Mucosa of rectum (tissue), 2 donors: ENCODE data around the gene KLHL40.

Experiments used
- H3K27ac ChIP-seq, 2 donors: one replicate each; pipeline ENCODE4 v1.7.0; 2013; ENCODE audit warnings: inconsistent platforms in 2 of 2, low read depth in 2 of 2, low read length in 2 of 2
- H3K27me3 ChIP-seq, 2 donors: one replicate each; pipeline ENCODE4 v1.7.0; 2013; ENCODE audit warnings: low read length in 2 of 2; ENCODE audit not compliant: control insufficient read depth in 2 of 2, insufficient read depth in 2 of 2
- H3K36me3 ChIP-seq, 2 donors: one replicate each; pipeline ENCODE4 v1.7.0; 2013; ENCODE audit warnings: low read length in 2 of 2; ENCODE audit not compliant: control insufficient read depth in 2 of 2, insufficient read depth in 2 of 2
- H3K4me1 ChIP-seq, 2 donors: one replicate each; pipeline ENCODE4 v1.7.0; 2013; ENCODE audit warnings: low read length in 2 of 2, mild to moderate bottlenecking in 1 of 2; ENCODE audit not compliant: control insufficient read depth in 2 of 2, insufficient read depth in 2 of 2
- H3K4me3 ChIP-seq, 2 donors: one replicate each; pipeline ENCODE4 v1.7.0; 2013; ENCODE audit warnings: low read length in 2 of 2
- H3K9ac ChIP-seq, 2 donors: one replicate each; pipeline ENCODE4 v1.7.0; 2013; ENCODE audit warnings: low read length in 2 of 2, low read depth in 1 of 2, mild to moderate bottlenecking in 1 of 2
- H3K9me3 ChIP-seq, 2 donors: one replicate each; pipeline ENCODE4 v1.7.0; 2013; ENCODE audit warnings: low read length in 2 of 2; ENCODE audit not compliant: control insufficient read depth in 2 of 2
- donor health status: healthy.
- donor health status: Normal muscosa, but diverticular disease.

The KLHL40 gene

GRCh38 chr3:42656680-42657610 is 28.4 kb upstream of the KLHL40 start:
- H3K36me3 ChIP-seq, result no peaks in the 10 kb centered on the region
- H3K4me1 ChIP-seq, result peaks cover 14 to 32% of the 10 kb centered on the region in 2 donors
- no peaks in the 10 kb centered on the region for H3K9me3 ChIP-seq
- H3K27me3 ChIP-seq, result no peaks in the 10 kb centered on the region
- H3K4me3 ChIP-seq, result no peak overlapping the region
- no peak overlapping the region for H3K27ac ChIP-seq
- H3K9ac ChIP-seq, result no peak overlapping the region

- no peak overlapping the region for H3K4me3 ChIP-seq
- H3K27ac ChIP-seq, result no peak overlapping the region
- H3K4me1 ChIP-seq, result peaks cover 11 to 26% of the 10 kb centered on the region in 2 donors
- H3K36me3 ChIP-seq, result no peaks in the 10 kb centered on the region
- no peaks in the 10 kb centered on the region for H3K27me3 ChIP-seq
- H3K9ac ChIP-seq, result no peak overlapping the region
- H3K9me3 ChIP-seq, result no peaks in the 10 kb centered on the region
Observed at GRCh38 chr3:42657675-42658074, 27.7 kb upstream of the KLHL40 start.

- H3K9me3 ChIP-seq, result no peaks in the 10 kb centered on the region
- H3K4me3 ChIP-seq, result no peak overlapping the region
- no peaks in the 10 kb centered on the region for H3K36me3 ChIP-seq
- H3K9ac ChIP-seq, result no peak overlapping the region
- peaks cover 6 to 20% of the 10 kb centered on the region in 2 donors for H3K4me1 ChIP-seq
- no peaks in the 10 kb centered on the region for H3K27me3 ChIP-seq
- H3K27ac ChIP-seq, result no peak overlapping the region
Observed at GRCh38 chr3:42658091-42658770, 27.1 kb upstream of the KLHL40 start.

GRCh38 chr3:42658771-42659390 is 26.5 kb upstream of the KLHL40 start:
- Histone ChIP-seq H3K27ac (no peak overlapping the region), H3K36me3 (no peaks in the 10 kb centered on the region), H3K4me1 (peaks cover under 1 to 14% of the 10 kb centered on the region in 2 donors), H3K9ac (no peak overlapping the region), H3K27me3 (no peaks in the 10 kb centered on the region), H3K9me3 (no peaks in the 10 kb centered on the region), H3K4me3 (no peak overlapping the region)

DNA sequence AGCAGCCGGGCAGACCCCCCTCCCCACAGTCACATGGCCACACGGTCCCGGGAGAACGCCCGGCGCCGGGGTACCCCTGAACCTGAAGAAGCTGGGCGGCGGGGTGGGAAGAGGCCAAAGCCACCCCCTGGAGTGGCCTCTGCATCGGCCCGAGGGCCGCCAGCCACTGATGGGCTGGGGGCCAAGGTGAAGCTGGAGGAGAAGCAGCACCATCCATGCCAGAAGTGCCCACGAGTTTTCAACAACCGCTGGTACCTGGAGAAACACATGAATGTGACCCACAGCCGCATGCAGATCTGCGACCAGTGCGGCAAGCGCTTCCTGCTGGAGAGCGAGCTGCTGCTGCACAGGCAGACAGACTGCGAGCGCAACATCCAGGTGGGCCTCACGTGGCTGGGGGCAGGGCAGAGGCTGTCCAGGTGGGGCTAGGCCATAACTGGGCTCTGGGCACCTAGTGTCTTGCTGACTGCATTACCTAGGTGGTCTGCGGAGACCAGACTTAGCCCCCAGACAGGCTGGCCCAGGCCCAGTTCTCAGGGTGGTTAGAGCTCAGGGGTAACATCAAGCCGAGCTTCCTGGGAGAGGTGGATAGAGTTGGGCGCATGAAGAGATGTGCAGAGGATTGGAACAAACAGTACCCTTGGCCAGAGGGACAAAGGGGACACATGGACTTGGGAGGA is 25.7 kb upstream of the KLHL40 start:
- no peak overlapping the region for H3K4me3 ChIP-seq
- H3K9me3 ChIP-seq, result no peaks in the 10 kb centered on the region
- H3K36me3 ChIP-seq, result no peaks in the 10 kb centered on the region
- no peak overlapping the region for H3K27ac ChIP-seq
- no peaks in the 10 kb centered on the region for H3K27me3 ChIP-seq
- H3K9ac ChIP-seq, result no peak overlapping the region
- peaks cover 0 to 13% of the 10 kb centered on the region in 2 donors for H3K4me1 ChIP-seq

- H3K4me1 ChIP-seq, result peaks cover 0 to 6% of the 10 kb centered on the region in 2 donors
- no peaks in the 10 kb centered on the region for H3K9me3 ChIP-seq
- H3K27me3 ChIP-seq, result no peaks in the 10 kb centered on the region
- H3K27ac ChIP-seq, result no peak overlapping the region
- H3K9ac ChIP-seq, result no peak overlapping the region
- H3K36me3 ChIP-seq, result no peaks in the 10 kb centered on the region
- no peak overlapping the region for H3K4me3 ChIP-seq
Observed at GRCh38 chr3:42660131-42660715, 25.1 kb upstream of the KLHL40 start.

DNA sequence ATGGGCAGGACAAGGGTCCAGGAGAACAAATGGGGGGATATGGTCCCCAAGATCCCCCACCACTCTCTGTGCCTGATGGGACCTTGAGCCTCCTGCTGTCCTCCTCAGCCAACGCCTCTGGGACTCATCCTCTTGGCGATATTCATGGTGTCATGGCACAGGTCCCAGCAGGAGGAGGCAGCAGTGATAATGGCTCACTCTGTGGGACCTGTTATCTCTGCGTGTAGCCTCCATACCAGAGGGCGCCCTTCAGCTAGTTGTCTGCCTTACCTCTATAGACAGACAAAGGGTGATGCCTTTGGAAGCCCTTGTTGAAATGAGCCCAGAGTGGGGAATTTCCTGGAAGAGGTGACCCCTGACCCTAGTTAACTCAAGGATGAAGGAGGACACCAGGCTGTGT is 24.4 kb upstream of the KLHL40 start:
- H3K27ac ChIP-seq, result no peak overlapping the region

GRCh38 chr3:42661593-42662022 is 23.7 kb upstream of the KLHL40 start:
- H3K27me3 ChIP-seq, result no peaks in the 10 kb centered on the region
- peaks cover 0 to 3% of the 10 kb centered on the region in 2 donors for H3K4me1 ChIP-seq
- H3K4me3 ChIP-seq, result no peak overlapping the region
- no peaks in the 10 kb centered on the region for H3K9me3 ChIP-seq
- H3K9ac ChIP-seq, result no peak overlapping the region
- no peak overlapping the region for H3K27ac ChIP-seq
- no peaks in the 10 kb centered on the region for H3K36me3 ChIP-seq

More for the DNA sequence above, 24.4 kb upstream of the KLHL40 start:
- no peak overlapping the region for H3K9ac ChIP-seq
- no peak overlapping the region for H3K4me3 ChIP-seq
- H3K36me3 ChIP-seq, result no peaks in the 10 kb centered on the region
- H3K4me1 ChIP-seq, result no peaks in the 10 kb centered on the region
- no peaks in the 10 kb centered on the region for H3K27me3 ChIP-seq
- no peaks in the 10 kb centered on the region for H3K9me3 ChIP-seq

- H3K4me1 ChIP-seq, result peaks cover 0 to 3% of the 10 kb centered on the region in 2 donors
- no peak overlapping the region for H3K27ac ChIP-seq
- no peaks in the 10 kb centered on the region for H3K36me3 ChIP-seq
- no peak overlapping the region for H3K4me3 ChIP-seq
- H3K27me3 ChIP-seq, result no peaks in the 10 kb centered on the region
- no peak overlapping the region for H3K9ac ChIP-seq
- no peaks in the 10 kb centered on the region for H3K9me3 ChIP-seq
Observed at GRCh38 chr3:42662037-42662812, 23.1 kb upstream of the KLHL40 start.
